22Rv1 (cell line): ENCODE measurements around the gene TEX44.

Experiments used
- H3K27ac ChIP-seq: fragments of 450-650 bp; 2 replicates; pipeline ENCODE4 v1.5.1; 2017
- CTCF ChIP-seq: fragments of 450-650 bp; IDR thresholded peaks from 2 replicates; pipeline ENCODE4 v1.5.1; 2017; ENCODE audit warnings: mild to moderate bottlenecking
- ZFX ChIP-seq: fragments of 450-650 bp; IDR thresholded peaks from 2 replicates; pipeline ENCODE4 v1.6.1; 2017; ENCODE audit warnings: antibody characterized with exemption, borderline replicate concordance

Gene TEX44

GRCh38 chr2:231589656-231590055 lies 3.0 kb upstream of the TEX44 start:
- TF ChIP-seq CTCF (no peak), ZFX (no peak)
- H3K27ac ChIP-seq: no peak overlapping the region

GRCh38 chr2:231590614-231591013 lies 2.0 kb upstream of the TEX44 start:
- no peak for TF ChIP-seq CTCF
- no peak for TF ChIP-seq ZFX
- no peak overlapping the region for H3K27ac ChIP-seq

- no peak overlapping the region for H3K27ac ChIP-seq
- TF ChIP-seq ZFX (no peak), CTCF (no peak)
Observed at GRCh38 chr2:231593666-231594065, 1.0 kb downstream of the TEX44 start.

GRCh38 chr2:231597014-231597611 lies 4.4 kb downstream of the TEX44 start:
- H3K27ac ChIP-seq: no peak overlapping the region

GRCh38 chr2:231597627-231598026 lies 5.0 kb downstream of the TEX44 start:
- no peak overlapping the region for H3K27ac ChIP-seq
- no peak for TF ChIP-seq ZFX
- no peak for TF ChIP-seq CTCF

More at GRCh38 chr2:231597014-231597611, 4.4 kb downstream of the TEX44 start:
- TF ChIP-seq CTCF: no peak
- TF ChIP-seq ZFX: no peak

GRCh38 chr2:231600619-231601355 lies 8.1 kb downstream of the TEX44 start:
- TF ChIP-seq CTCF: no peak
- no peak for TF ChIP-seq ZFX
- no peak overlapping the region for H3K27ac ChIP-seq
